Dermis blood vessel endothelial cell (primary cell): ENCODE data around the gene PPP1R16B. TPM values are rescaled to one million over a fixed set of nuclear protein-coding genes. Genes with fewer than 3 reads are reported as not detected.
"Not testable (repeated sequence)": the region's sequence is repeated elsewhere in the genome, so short reads cannot be mapped to it uniquely, and the experiment has no call there.

ENCODE experiments used
- DNase-seq: peaks from one replicate; pipeline ENCODE4 v3.0.0; 2010
- total RNA-seq: library from RNA; depleted of rRNA; stranded (reverse); fragments of >200 nt; gene quantifications from 2 replicates; pipeline ENCODE4 v1.2.3, GENCODE V29; 2014

PPP1R16B gene
- total RNA-seq, 1 donor from 2014 or later: 247 TPM

GRCh38 chr20:38939686-38940085, 134.2 kb downstream of the PPP1R16B start:
- peak; percentile 56 for DNase-seq

GRCh38 chr20:38940644-38941043, 135.1 kb downstream of the PPP1R16B start:
- DNase-seq: no peak

GRCh38 chr20:38941726-38942389, 136.4 kb downstream of the PPP1R16B start:
- no peak for DNase-seq

- no peak for DNase-seq
Measured at GRCh38 chr20:38945012-38945411, 139.5 kb downstream of the PPP1R16B start.

- DNase-seq: no peak
Measured at GRCh38 chr20:38946836-38947235, 141.3 kb downstream of the PPP1R16B start.

- DNase-seq: no peak
Measured at GRCh38 chr20:38947931-38948362, 142.4 kb downstream of the PPP1R16B start.

GRCh38 chr20:38950254-38950653, 144.8 kb downstream of the PPP1R16B start:
- DNase-seq: no peak

GRCh38 chr20:38951611-38952010, 146.1 kb downstream of the PPP1R16B start:
- DNase-seq: no peak

- no peak for DNase-seq
Measured at GRCh38 chr20:38952153-38952552, 146.7 kb downstream of the PPP1R16B start.

GRCh38 chr20:38953630-38954340, 148.3 kb downstream of the PPP1R16B start:
- DNase-seq: no peak

GRCh38 chr20:38957235-38957876, 151.9 kb downstream of the PPP1R16B start:
- no peak for DNase-seq

- no peak for DNase-seq
Measured at GRCh38 chr20:38957915-38958485, 152.5 kb downstream of the PPP1R16B start.

GRCh38 chr20:38960187-38960687, 154.7 kb downstream of the PPP1R16B start:
- DNase-seq: not testable (repeated sequence)

GRCh38 chr20:38961530-38962043, 156.1 kb downstream of the PPP1R16B start:
- no peak for DNase-seq

- DNase-seq: peak; percentile 98
Measured at GRCh38 chr20:38962044-38962927, 156.8 kb downstream of the PPP1R16B start, which contains the start of gene DHX35. DHX35 (plus strand) TSS chr20:38962344; CDS start chr20:38962368, 24 bp downstream.

GRCh38 chr20:38962928-38963401, 157.5 kb downstream of the PPP1R16B start:
- DNase-seq: peak; percentile 6

- DNase-seq: no peak
Measured at GRCh38 chr20:38963745-38964144, 158.2 kb downstream of the PPP1R16B start.

- no peak for DNase-seq
Measured at GRCh38 chr20:38965264-38965663, 159.8 kb downstream of the PPP1R16B start.

- DNase-seq: no peak
Measured at GRCh38 chr20:38968090-38968489, 162.6 kb downstream of the PPP1R16B start.

- no peak for DNase-seq
Measured at GRCh38 chr20:38969708-38970107, 164.2 kb downstream of the PPP1R16B start.

GRCh38 chr20:38970302-38970701, 164.8 kb downstream of the PPP1R16B start:
- DNase-seq: no peak
